Melanocyte of skin (primary cell): ENCODE results near the gene PSG4. TPM values are rescaled to one million over a fixed set of nuclear protein-coding genes. Genes with fewer than 3 reads are reported as not detected.

Source experiments
- total RNA-seq, 2 donors: library from RNA; depleted of rRNA; stranded (reverse); fragments of >200 nt; gene quantifications; 2 replicates each; pipeline ENCODE4 v1.2.3, GENCODE V29; 2012

Gene PSG4
- not detected for total RNA-seq

DNA sequence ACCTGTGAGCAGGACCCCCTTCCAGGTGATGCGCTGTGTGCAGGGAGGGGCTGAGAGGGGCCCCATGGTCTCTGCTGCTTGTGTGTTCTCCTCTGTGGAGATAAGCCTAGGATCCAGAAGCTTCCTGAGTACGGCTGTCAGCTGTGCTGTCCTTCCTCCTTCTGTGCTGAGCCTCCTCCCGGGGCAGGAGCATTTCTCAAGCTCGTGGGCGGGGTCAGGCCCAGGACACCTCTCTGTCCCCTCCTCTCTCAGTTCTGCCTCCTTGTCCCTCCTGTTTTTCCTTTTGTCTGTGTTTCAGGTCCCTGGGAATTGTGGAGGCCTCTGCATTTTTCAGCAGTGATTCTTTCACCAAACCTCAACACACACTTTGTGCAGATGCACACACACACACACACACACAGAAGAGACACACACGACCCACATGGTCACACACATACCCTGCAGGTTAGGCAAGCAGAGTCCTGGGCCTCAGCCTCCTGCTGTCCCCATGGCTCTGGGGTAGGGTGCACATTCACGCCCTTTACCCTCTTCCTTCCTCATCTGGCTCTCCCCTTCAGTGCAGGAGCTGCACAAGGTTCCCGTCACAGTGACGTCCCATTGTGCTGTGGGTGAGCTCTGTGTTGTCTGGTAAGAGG, at the start of gene PSG4:
TSS of gene PSG4 (minus strand) at position 168 of the 635 bp plus-strand sequence. CDS start at position 66, 102 bp downstream.

DNA sequence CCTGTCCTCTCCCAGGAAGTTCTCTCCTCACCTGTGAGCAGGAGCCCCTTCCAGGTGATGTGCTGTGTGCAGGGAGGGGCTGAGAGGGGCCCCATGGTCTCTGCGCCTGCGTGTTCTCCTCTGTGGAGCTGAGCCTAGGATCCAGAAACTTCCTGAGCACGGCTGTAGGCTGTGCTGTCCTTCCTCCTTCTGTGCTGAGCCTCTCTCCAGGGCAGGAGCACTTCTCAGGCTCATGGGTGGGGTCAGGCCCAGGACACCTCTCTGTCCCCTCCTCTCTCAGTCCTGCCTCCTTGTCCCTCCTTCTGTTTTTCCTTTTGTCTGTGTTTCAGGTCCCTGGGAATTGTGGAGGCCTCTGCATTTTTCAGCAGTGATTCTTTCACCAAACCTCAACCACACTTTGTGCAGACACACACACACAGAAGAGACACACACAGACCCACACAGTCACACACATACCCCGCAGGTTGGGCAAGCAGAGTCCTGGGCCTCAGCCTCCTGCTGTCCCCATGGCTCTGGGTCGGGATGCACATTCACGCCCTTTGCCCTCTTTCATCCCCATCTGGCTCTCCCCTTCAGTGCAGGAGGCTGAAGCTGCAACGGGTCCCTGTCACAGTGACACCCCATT, 19.0 kb downstream of the PSG4 start, which contains the start of gene PSG5:
TSS of gene PSG5 (minus strand) at position 226 of the 625 bp plus-strand sequence. CDS start at position 95, 131 bp downstream.

Other genes with a start within 250 kb of the PSG4 start
- gene PSG11, start 179.2 kb downstream of the PSG4 start, total RNA-seq: not detected
- not detected for gene PSG2, start 122.9 kb downstream of the PSG4 start, total RNA-seq
- gene PSG5, start 19.1 kb downstream of the PSG4 start, total RNA-seq: not detected
- gene PSG9, start 63.9 kb upstream of the PSG4 start, total RNA-seq: not detected
- gene CD177, start 148.0 kb upstream of the PSG4 start, total RNA-seq: not detected
- not detected for gene TEX101, start 209.3 kb upstream of the PSG4 start, total RNA-seq